Natural killer cell (primary cell): ENCODE data around the gene ACTL10. TPM values are rescaled to one million over a fixed set of nuclear protein-coding genes. Genes with fewer than 3 reads are reported as not detected.

Experiments used
- ATAC-seq, 3 donors: fragments of 150-1000 bp in 2 of 3; fragments of 200-7000 bp in 1 of 3; cut with Tn5 transposase; 1 replicate in 1 of 3; 2 replicates in 2 of 3; pipeline ENCODE4 v1.10.0; 2021; ENCODE audit warnings: mild to moderate bottlenecking in 2 of 3, moderate library complexity in 2 of 3
- DNase-seq, 2 donors: peaks; one replicate each; pipeline versions ENCODE4 v3.0.0 to v3.0.0-alpha.2; 2013 to 2021; ENCODE audit warnings: mixed read lengths in 1 of 2
- H3K27ac ChIP-seq: one replicate; pipeline ENCODE4 v1.5.1; 2013; ENCODE audit warnings: mild to moderate bottlenecking, low read length
- H3K27me3 ChIP-seq: one replicate; pipeline ENCODE4 v1.6.1; 2013; ENCODE audit warnings: low read length; ENCODE audit not compliant: control insufficient read depth, insufficient read depth
- H3K36me3 ChIP-seq: one replicate; pipeline ENCODE4 v1.6.1; 2013; ENCODE audit warnings: low read length; ENCODE audit not compliant: control insufficient read depth, insufficient read depth
- H3K4me1 ChIP-seq: one replicate; pipeline ENCODE4 v1.6.1; 2013; ENCODE audit warnings: low read length; ENCODE audit not compliant: control insufficient read depth, insufficient read depth
- H3K4me3 ChIP-seq: one replicate; pipeline ENCODE4 v1.5.1; 2013; ENCODE audit warnings: low read length
- H3K9me3 ChIP-seq: one replicate; pipeline ENCODE4 v1.6.1; 2013; ENCODE audit warnings: low read length; ENCODE audit not compliant: control insufficient read depth, insufficient read depth
- H3K27ac Mint-ChIP-seq, 2 donors: one replicate each; pipeline ENCODE4 v1.8.0; 2022; ENCODE audit warnings: mild to moderate bottlenecking in 2 of 2, mixed read lengths in 2 of 2, moderate library complexity in 1 of 2
- H3K27me3 Mint-ChIP-seq, 2 donors: one replicate each; pipeline ENCODE4 v1.8.0; 2022; ENCODE audit warnings: low read depth in 2 of 2, mixed read lengths in 2 of 2
- H3K36me3 Mint-ChIP-seq: one replicate; pipeline ENCODE4 v1.8.0; 2022; ENCODE audit warnings: mixed read lengths
- H3K4me1 Mint-ChIP-seq, 2 donors: one replicate each; pipeline ENCODE4 v1.8.0; 2022; ENCODE audit warnings: mixed read lengths in 2 of 2
- H3K4me3 Mint-ChIP-seq: one replicate; pipeline ENCODE4 v1.8.0; 2022; ENCODE audit warnings: mild to moderate bottlenecking, moderate library complexity, mixed read lengths
- H3K9me3 Mint-ChIP-seq, 2 donors: one replicate each; pipeline ENCODE4 v1.8.0; 2022; ENCODE audit warnings: mixed read lengths in 2 of 2
- WGBS: methylation state at CpG from one replicate; pipeline ENCODE4 v1.1.7; 2013; ENCODE audit warnings: missing lambda C conversion rate; ENCODE audit not compliant: insufficient coverage; 5-methylcytosine and 5-hydroxymethylcytosine counted together
- intact Hi-C: fragments of 100-400 bp; cut with micrococcal nuclease; formaldehyde crosslinking; loops from one replicate; pipeline ENCODE4 v1.14.2; 2022
- total RNA-seq, 4 donors: library from RNA; stranded (reverse); fragments of 120-200 nt in 1 of 4; gene quantifications; one replicate each; pipeline versions ENCODE4 v1.2.3 to v1.2.4, GENCODE V29; 2013 to 2022
- TF ChIP-seq, protein P1 (sequence below): fragments of 200-600 bp; IDR thresholded peaks from one replicate; pipeline ENCODE4 v1.8.0; 2022; ENCODE audit warnings: antibody characterized with exemption

Gene ACTL10
- total RNA-seq, 3 donors from 2014 or later (not counting 1 experiment from before 2014, with no cell fraction given) = 0.80 to 2.2 (median 1.1) TPM

DNA sequence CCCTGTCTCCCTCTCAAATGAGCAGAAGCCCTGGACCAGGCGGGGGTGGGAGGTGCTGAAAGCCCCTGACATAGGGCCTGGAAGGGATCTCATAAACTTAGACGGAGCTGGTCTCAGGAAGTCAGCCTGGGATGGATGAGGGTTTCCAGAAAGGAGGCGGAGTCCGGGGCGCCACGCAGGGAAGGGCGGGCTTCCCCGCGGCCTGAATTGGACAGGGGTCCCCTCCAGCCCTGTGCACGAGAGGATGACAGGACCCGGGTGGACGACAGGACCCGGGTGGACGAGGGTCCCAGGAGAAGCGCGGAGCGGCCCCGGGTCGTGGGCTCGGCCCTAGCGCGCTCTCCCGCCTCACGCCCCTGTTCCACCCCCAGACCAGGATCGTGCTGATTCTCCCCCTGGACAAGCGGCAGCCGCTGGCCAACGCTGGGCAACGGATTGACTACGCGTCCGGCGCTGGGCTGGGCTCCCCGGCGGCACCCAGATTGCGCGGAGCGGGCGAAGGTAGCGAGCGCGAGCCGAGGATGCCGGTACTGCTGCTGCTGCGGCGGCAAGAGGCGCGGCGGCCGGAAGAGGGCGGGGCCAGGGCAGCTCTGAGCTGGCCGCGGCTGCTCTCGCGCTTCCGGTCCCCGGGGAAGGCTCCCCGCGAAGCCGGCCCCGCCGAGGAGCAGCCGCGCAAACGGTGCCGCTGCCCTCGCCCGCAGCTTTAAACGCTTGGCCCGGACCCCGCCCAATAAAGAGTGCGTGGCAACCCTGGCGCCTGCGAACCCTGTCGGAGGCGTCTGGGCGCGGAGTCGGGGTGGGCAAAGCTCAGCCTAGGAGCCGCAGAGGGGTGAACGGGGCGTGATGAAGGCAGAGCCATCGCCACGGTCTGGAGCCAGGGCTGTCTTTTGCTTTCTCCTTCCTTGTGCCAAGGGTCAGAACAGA is 3.3 kb upstream of the ACTL10 start:
- Histone ChIP-seq H3K9me3 (no peaks in the 10 kb centered on the region), H3K36me3 (no peaks in the 10 kb centered on the region), H3K27ac (peak overlapping the region; percentile 93), H3K4me3 (peak overlapping the region; percentile 81), H3K4me1 (peaks cover 48% of the 10 kb centered on the region), H3K27me3 (no peaks in the 10 kb centered on the region)
- Mint-ChIP-seq H3K9me3 (no peaks in the 10 kb centered on the region), H3K27me3 (no peaks in the 10 kb centered on the region), H3K4me3 (peak overlapping the region; percentile 86), H3K4me1 (peaks cover 26 to 43% of the 10 kb centered on the region in 2 donors), H3K27ac (peak overlapping the region; percentile 89), H3K36me3 (no peaks in the 10 kb centered on the region)
- intact Hi-C loops = no loop called here
- DNase-seq (peak; percentile 83 to 91), ATAC-seq (peak; percentile 69 to 82 (median 73))
- WGBS = under 1% methylated on average over 84 of the region's 84 CpGs
- TF ChIP-seq, protein P1, sequence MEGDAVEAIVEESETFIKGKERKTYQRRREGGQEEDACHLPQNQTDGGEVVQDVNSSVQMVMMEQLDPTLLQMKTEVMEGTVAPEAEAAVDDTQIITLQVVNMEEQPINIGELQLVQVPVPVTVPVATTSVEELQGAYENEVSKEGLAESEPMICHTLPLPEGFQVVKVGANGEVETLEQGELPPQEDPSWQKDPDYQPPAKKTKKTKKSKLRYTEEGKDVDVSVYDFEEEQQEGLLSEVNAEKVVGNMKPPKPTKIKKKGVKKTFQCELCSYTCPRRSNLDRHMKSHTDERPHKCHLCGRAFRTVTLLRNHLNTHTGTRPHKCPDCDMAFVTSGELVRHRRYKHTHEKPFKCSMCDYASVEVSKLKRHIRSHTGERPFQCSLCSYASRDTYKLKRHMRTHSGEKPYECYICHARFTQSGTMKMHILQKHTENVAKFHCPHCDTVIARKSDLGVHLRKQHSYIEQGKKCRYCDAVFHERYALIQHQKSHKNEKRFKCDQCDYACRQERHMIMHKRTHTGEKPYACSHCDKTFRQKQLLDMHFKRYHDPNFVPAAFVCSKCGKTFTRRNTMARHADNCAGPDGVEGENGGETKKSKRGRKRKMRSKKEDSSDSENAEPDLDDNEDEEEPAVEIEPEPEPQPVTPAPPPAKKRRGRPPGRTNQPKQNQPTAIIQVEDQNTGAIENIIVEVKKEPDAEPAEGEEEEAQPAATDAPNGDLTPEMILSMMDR = no peak

DNA sequence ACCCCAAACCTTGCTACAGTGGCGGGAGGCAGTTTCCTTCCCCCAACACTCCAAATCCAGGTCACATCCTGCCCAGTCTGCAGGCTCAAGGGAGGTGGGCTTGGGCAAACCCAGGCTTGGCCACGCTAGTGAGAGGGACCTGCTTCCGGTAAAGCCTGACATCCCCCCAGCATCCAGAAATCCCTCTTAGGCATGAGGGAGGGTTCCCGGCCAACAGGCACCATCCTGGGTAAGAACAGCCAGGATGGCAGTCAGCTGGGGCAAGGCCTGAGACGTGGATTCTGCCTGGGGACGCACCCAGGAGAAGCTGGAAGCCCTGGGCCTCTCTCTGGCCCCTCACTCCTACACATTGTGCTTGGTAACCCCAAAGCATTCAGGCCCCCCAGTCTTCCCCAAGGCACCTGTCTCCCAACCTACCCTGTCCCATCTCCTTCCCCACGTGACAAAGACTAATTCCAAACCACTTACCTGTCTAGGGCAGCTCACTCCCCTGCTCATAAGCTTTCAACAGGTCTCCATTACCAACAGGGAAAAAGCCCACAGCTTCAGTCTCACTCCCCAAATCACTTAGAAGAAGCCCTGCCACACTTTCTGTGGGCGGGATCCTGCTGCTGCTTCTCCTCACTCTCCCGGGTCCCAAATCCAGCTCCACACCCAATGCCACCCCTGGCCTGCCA is 2.5 kb upstream of the ACTL10 start:
- Histone ChIP-seq H3K9me3 (no peaks in the 10 kb centered on the region), H3K27me3 (no peaks in the 10 kb centered on the region), H3K4me1 (peaks cover 51% of the 10 kb centered on the region), H3K36me3 (no peaks in the 10 kb centered on the region), H3K27ac (peak overlapping the region; percentile 93), H3K4me3 (peak overlapping the region; percentile 62)
- Mint-ChIP-seq H3K27ac (peak overlapping the region; percentile 89), H3K27me3 (no peaks in the 10 kb centered on the region), H3K4me3 (peak overlapping the region; percentile 86), H3K9me3 (no peaks in the 10 kb centered on the region), H3K4me1 (peaks cover 26 to 44% of the 10 kb centered on the region in 2 donors), H3K36me3 (no peaks in the 10 kb centered on the region)
- no peak for ATAC-seq
- WGBS = 64% methylated on average over 9 of the region's 9 CpGs
- intact Hi-C loops = no loop called here
- TF ChIP-seq, protein P1 = no peak
- DNase-seq = no peak

DNA sequence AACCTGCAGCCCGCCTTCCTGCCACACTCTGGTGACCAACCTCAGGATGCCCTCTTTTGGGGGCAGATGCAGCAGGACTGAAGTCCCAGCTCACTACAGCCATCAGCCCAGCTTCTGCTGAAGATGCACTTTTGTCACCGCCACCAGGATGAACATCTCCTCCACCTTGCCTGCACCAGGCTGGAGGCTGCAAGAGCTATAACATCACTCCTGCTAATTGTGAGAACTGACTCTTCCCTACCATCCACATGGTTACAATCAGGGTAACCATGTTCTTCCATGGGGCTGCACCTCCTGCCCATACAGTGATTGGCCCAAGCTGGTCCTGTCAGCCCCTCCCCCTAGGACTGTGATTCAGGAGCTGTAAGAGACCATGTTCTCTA is 2.0 kb upstream of the ACTL10 start:
- Mint-ChIP-seq H3K4me1 (peaks cover 26 to 44% of the 10 kb centered on the region in 2 donors), H3K27me3 (no peaks in the 10 kb centered on the region), H3K4me3 (peak overlapping the region; percentile 86), H3K27ac (peak overlapping the region; percentile 89), H3K36me3 (no peaks in the 10 kb centered on the region), H3K9me3 (no peaks in the 10 kb centered on the region)
- TF ChIP-seq, protein P1 = no peak
- 96% methylated on average over 2 of the region's 2 CpGs for WGBS
- Histone ChIP-seq H3K36me3 (no peaks in the 10 kb centered on the region), H3K4me1 (peaks cover 51% of the 10 kb centered on the region), H3K4me3 (no peak overlapping the region), H3K27me3 (no peaks in the 10 kb centered on the region), H3K27ac (no peak overlapping the region), H3K9me3 (no peaks in the 10 kb centered on the region)
- intact Hi-C loops = no loop called here
- DNase-seq (peak in 1 of 2 donors; percentile 44), ATAC-seq (no peak)
